HepG2 (cell line): ENCODE measurements around the gene RPS27A. TPM values are rescaled to one million over a fixed set of nuclear protein-coding genes. Genes with fewer than 3 reads are reported as not detected.

Experiments used
- EEA1 ChIP-seq: sonication (generic); formaldehyde crosslinking; IDR thresholded peaks from 2 replicates; pipeline ENCODE4 v1.5.1; 2020; ENCODE audit warnings: mild to moderate bottlenecking, missing genetic modification reagents, borderline replicate concordance
- ELF4 ChIP-seq: sonication (generic); formaldehyde crosslinking; IDR thresholded peaks from 2 replicates; pipeline ENCODE4 v1.5.0; 2020; ENCODE audit warnings: missing genetic modification reagents, mild to moderate bottlenecking, moderate library complexity, borderline replicate concordance
- GABPB1 ChIP-seq: IDR thresholded peaks from 2 replicates; pipeline ENCODE4 v1.6.1; 2016; ENCODE audit warnings: mild to moderate bottlenecking, missing genetic modification reagents, moderate library complexity, missing compliant biosample characterization
- HNRNPK ChIP-seq: fragments of 200-400 bp; formaldehyde crosslinking; IDR thresholded peaks from 2 replicates; pipeline ENCODE4 v1.6.1; 2018; ENCODE audit warnings: low read length, low read depth, moderate library complexity, mild to moderate bottlenecking; ENCODE audit not compliant: poor library complexity, severe bottlenecking
- IRF9 ChIP-seq: sonication (generic); formaldehyde crosslinking; IDR thresholded peaks from 2 replicates; pipeline ENCODE4 v1.8.0; 2022; ENCODE audit warnings: missing genetic modification reagents, mild to moderate bottlenecking, borderline replicate concordance
- KDM3A ChIP-seq: IDR thresholded peaks from 2 replicates; pipeline ENCODE4 v1.6.1; 2018; ENCODE audit warnings: low read depth, missing compliant biosample characterization
- MLXIP ChIP-seq: sonication (generic); formaldehyde crosslinking; IDR thresholded peaks from 2 replicates; pipeline ENCODE4 v1.9.0; 2021; ENCODE audit warnings: missing genetic modification reagents, borderline replicate concordance
- PHF5A ChIP-seq: IDR thresholded peaks from one replicate; pipeline ENCODE4 v1.6.1; 2018; ENCODE audit warnings: low read depth, missing genetic modification reagents; ENCODE audit not compliant: unreplicated experiment
- ZFP1 ChIP-seq: IDR thresholded peaks from 2 replicates; pipeline ENCODE4 v1.6.1; 2016
- ZFP62 ChIP-seq: sonication (generic); formaldehyde crosslinking; IDR thresholded peaks from 2 replicates; pipeline ENCODE4 v1.4.0; 2020; ENCODE audit warnings: missing genetic modification reagents
- ZMAT3 ChIP-seq: sonication (generic); formaldehyde crosslinking; conservative IDR thresholded peaks from 2 replicates; pipeline ENCODE4 v1.7.0; 2021; ENCODE audit warnings: missing genetic modification reagents
- ZNF138 ChIP-seq: sonication (generic); formaldehyde crosslinking; IDR thresholded peaks from 2 replicates; pipeline ENCODE4 v1.5.0; 2020; ENCODE audit warnings: mild to moderate bottlenecking, low read depth, missing genetic modification reagents
- ZNF234 ChIP-seq: sonication (generic); formaldehyde crosslinking; conservative IDR thresholded peaks from 2 replicates; pipeline ENCODE4 v1.5.1; 2020; ENCODE audit warnings: mild to moderate bottlenecking, missing genetic modification reagents
- ZNF296 ChIP-seq: sonication (generic); formaldehyde crosslinking; conservative IDR thresholded peaks from 2 replicates; pipeline ENCODE4 v1.5.0; 2020; ENCODE audit warnings: mild to moderate bottlenecking, missing genetic modification reagents
- ZNF644 ChIP-seq: IDR thresholded peaks from 2 replicates; pipeline ENCODE4 v1.6.1; 2016; ENCODE audit warnings: low read depth
- ZNF646 ChIP-seq: sonication (generic); formaldehyde crosslinking; IDR thresholded peaks from 2 replicates; pipeline ENCODE4 v1.9.0; 2021; ENCODE audit warnings: mild to moderate bottlenecking, missing genetic modification reagents
- ZNF761 ChIP-seq: sonication (generic); formaldehyde crosslinking; conservative IDR thresholded peaks from 2 replicates; pipeline ENCODE4 v1.4.0; 2020; ENCODE audit warnings: mild to moderate bottlenecking, missing genetic modification reagents
- ZSCAN22 ChIP-seq: sonication (generic); formaldehyde crosslinking; IDR thresholded peaks from 2 replicates; pipeline ENCODE4 v1.4.0; 2020; ENCODE audit warnings: mild to moderate bottlenecking, missing genetic modification reagents
- polyA plus RNA-seq, 8 experiments: library from polyadenylated mRNA; depleted of rRNA in 3 of 8; stranded (reverse) in 7 of 8; unstranded in 1 of 8; fragments of >200 nt; fragmentation: Illumina TruSeq in 4 of 8; extraction: Trizol in 4 of 8; gene quantifications; 2 replicates each; pipeline versions ENCODE4 v1.2.1 to v1.2.3, GENCODE V29; 2011 to 2016; ENCODE audit warnings: low read depth in 4 of 8, missing spikeins in 1 of 8, mixed read lengths in 1 of 8; ENCODE audit not compliant: insufficient read depth in 1 of 8
- total RNA-seq, 5 experiments: library from RNA; depleted of rRNA; stranded (reverse); fragments of >200 nt; fragmentation: Illumina TruSeq; extraction: Trizol; gene quantifications; 2 replicates each; pipeline ENCODE4 v1.2.3, GENCODE V29; 2016; ENCODE audit warnings: low read depth in 1 of 5

Gene RPS27A
- total and polyA plus RNA-seq, 2 of the 13 experiments (the other 11 are each of a cell fraction or from before 2014, with no cell fraction given), result 2,779 to 3,269 TPM

GRCh38 chr2:55268907-55269644, 36.6 kb downstream of the RPS27A start, which contains the start of gene MTIF2 (continued):
- TF ChIP-seq MLXIP (CRISPR knock-in tag), result no peak
- TF ChIP-seq HNRNPK, result peak; percentile 60
- TF ChIP-seq ZNF761 (CRISPR knock-in tag), result peak; percentile 98
- 0 out of 2 replicates have a peak, but pooled peaks have one; percentile 62 for TF ChIP-seq EEA1 (CRISPR knock-in tag)
- TF ChIP-seq GABPB1, result peak; percentile 100
- TF ChIP-seq ZMAT3 (CRISPR knock-in tag), result peak; percentile 94
- TF ChIP-seq ZNF234, result 0 out of 2 replicates have a peak, but pooled peaks have one; percentile 67
- TF ChIP-seq ZFP1 (CRISPR knock-in tag), result peak; percentile 97
- TF ChIP-seq ZFP62 (CRISPR knock-in tag), result no peak
- peak; percentile 77; the same call in 1 of the 2 replicates for TF ChIP-seq ZNF296
- TF ChIP-seq ELF4, result peak; percentile 99
- peak; percentile 98 for TF ChIP-seq IRF9
- TF ChIP-seq PHF5A, result peak; percentile 92
- TF ChIP-seq ZNF646 (CRISPR knock-in tag), result no peak
- peak; percentile 30; the same call in 1 of the 2 replicates for TF ChIP-seq ZSCAN22
- TF ChIP-seq ZNF138 (CRISPR knock-in tag), result peak; percentile 97
- no peak for TF ChIP-seq ZNF644 (CRISPR knock-in tag)
- peak; percentile 99 for TF ChIP-seq KDM3A (CRISPR knock-in tag)
